Mesothelial cell of epicardium (in vitro differentiated cells): Measurements from ENCODE around the gene PON3. TPM values are rescaled to one million over a fixed set of nuclear protein-coding genes. Genes with fewer than 3 reads are reported as not detected.

Experiments
- DNase-seq, 2 experiments: peaks; one replicate each; pipeline ENCODE4 v3.0.0; 2021; ENCODE audit warnings: low spot score in 2 of 2; ENCODE audit not compliant: unreplicated experiment in 2 of 2
- H3K27ac Mint-ChIP-seq: 2 replicates; pipeline ENCODE4 v1.8.0; 2021; ENCODE audit warnings: mixed read lengths
- H3K27me3 Mint-ChIP-seq: 2 replicates; pipeline ENCODE4 v1.8.0; 2021; ENCODE audit warnings: low read depth, mixed read lengths
- H3K36me3 Mint-ChIP-seq: 2 replicates; pipeline ENCODE4 v1.8.0; 2021; ENCODE audit warnings: mixed read lengths
- H3K4me1 Mint-ChIP-seq: 2 replicates; pipeline ENCODE4 v1.8.0; 2021; ENCODE audit warnings: mixed read lengths
- H3K4me3 Mint-ChIP-seq: 2 replicates; pipeline ENCODE4 v1.8.0; 2021; ENCODE audit warnings: mild to moderate bottlenecking, moderate library complexity, mixed read lengths
- H3K9me3 Mint-ChIP-seq: 2 replicates; pipeline ENCODE4 v1.8.0; 2021; ENCODE audit warnings: mixed read lengths
- total RNA-seq: library from RNA; stranded (reverse); gene quantifications from 3 replicates; pipeline ENCODE4 v1.2.1, GENCODE V29; 2021
- TF ChIP-seq, protein P1 (sequence below): fragments of 200-600 bp; sonication (generic); IDR thresholded peaks from one replicate; pipeline ENCODE4 v1.5.0; 2021; ENCODE audit warnings: antibody characterized with exemption; ENCODE audit not compliant: unreplicated experiment

PON3 gene
- total RNA-seq, 1 donor from 2014 or later = not detected

DNA sequence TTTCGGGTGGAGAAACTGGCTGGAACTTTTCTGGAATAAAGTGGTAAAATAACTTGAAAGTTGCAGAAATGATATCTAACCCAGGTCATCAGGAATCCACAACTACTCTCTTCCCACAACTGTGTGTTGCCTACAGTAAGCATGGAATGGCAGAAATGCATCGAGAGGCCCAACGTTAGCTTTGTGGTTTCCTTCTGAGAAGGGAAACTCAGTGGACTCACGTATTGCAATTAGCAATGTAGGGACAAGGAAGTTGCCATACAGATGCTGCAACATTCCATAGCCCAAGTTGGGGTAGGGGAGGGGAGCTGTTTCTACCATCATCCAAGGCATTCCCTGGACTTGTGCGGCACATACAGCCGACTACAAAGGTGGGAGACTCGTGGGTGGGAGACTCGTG lies 73.8 kb downstream of the PON3 start:
- TF ChIP-seq, protein P1, sequence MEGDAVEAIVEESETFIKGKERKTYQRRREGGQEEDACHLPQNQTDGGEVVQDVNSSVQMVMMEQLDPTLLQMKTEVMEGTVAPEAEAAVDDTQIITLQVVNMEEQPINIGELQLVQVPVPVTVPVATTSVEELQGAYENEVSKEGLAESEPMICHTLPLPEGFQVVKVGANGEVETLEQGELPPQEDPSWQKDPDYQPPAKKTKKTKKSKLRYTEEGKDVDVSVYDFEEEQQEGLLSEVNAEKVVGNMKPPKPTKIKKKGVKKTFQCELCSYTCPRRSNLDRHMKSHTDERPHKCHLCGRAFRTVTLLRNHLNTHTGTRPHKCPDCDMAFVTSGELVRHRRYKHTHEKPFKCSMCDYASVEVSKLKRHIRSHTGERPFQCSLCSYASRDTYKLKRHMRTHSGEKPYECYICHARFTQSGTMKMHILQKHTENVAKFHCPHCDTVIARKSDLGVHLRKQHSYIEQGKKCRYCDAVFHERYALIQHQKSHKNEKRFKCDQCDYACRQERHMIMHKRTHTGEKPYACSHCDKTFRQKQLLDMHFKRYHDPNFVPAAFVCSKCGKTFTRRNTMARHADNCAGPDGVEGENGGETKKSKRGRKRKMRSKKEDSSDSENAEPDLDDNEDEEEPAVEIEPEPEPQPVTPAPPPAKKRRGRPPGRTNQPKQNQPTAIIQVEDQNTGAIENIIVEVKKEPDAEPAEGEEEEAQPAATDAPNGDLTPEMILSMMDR = no peak
- Mint-ChIP-seq H3K27ac (no peak overlapping the region), H3K27me3 (peaks cover 23% of the 10 kb centered on the region), H3K9me3 (peaks cover 9% of the 10 kb centered on the region), H3K36me3 (no peaks in the 10 kb centered on the region), H3K4me3 (no peak overlapping the region), H3K4me1 (no peaks in the 10 kb centered on the region)
- DNase-seq = no peak

- no peaks in the 10 kb centered on the region for H3K36me3 Mint-ChIP-seq
- no peak overlapping the region for H3K27ac Mint-ChIP-seq
- TF ChIP-seq, protein P1 = no peak
- H3K4me3 Mint-ChIP-seq = no peak overlapping the region
- H3K27me3 Mint-ChIP-seq = peaks cover 23% of the 10 kb centered on the region
- no peak for DNase-seq
- H3K4me1 Mint-ChIP-seq = no peaks in the 10 kb centered on the region
- peaks cover 9% of the 10 kb centered on the region for H3K9me3 Mint-ChIP-seq
Measured at GRCh38 chr7:95321720-95322119, 74.5 kb downstream of the PON3 start.

DNA sequence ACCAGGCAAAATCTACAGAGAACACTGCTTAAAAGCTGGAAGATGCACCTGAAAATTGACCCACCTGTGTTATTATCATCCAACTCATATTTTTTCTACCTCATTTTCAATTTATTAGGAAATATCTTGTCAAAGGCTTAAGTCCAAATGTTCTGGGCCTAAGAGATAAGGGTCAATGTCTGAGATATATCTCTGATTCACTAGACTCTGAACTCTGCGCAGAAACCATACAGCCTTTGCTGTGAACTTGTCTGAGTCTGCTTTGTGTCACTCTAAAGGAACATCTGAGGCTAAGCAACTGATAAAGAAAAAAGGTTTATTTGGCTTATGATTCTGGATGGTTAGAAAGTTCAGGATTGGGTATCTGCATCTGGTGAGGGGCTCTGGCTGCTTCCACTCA lies 75.5 kb downstream of the PON3 start:
- H3K9me3 Mint-ChIP-seq = peaks cover 2% of the 10 kb centered on the region
- TF ChIP-seq, protein P1 = no peak
- H3K27ac Mint-ChIP-seq = no peak overlapping the region
- no peak for DNase-seq
- no peaks in the 10 kb centered on the region for H3K36me3 Mint-ChIP-seq
- H3K27me3 Mint-ChIP-seq = peaks cover 17% of the 10 kb centered on the region
- no peaks in the 10 kb centered on the region for H3K4me1 Mint-ChIP-seq
- no peak overlapping the region for H3K4me3 Mint-ChIP-seq

DNA sequence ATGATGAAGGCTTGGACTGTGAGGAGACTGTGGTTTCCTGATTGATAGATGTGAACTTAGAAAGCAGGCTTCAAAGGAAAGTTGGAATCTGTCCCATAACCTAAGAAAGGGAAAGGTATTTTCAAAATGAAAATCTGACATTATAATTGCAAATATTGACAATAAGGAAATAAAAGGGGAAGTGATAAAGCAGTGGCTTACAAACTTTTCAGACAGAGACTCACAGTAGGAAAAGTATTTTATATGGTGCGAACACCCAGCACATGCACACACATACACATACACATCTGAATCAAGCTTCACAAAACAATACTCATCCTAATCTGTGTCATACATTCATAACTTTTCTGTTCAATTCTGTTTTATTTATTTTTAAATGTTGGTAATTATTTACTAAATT lies 76.6 kb downstream of the PON3 start:
- no peaks in the 10 kb centered on the region for H3K9me3 Mint-ChIP-seq
- H3K27me3 Mint-ChIP-seq = peaks cover 6% of the 10 kb centered on the region
- no peak overlapping the region for H3K27ac Mint-ChIP-seq
- no peak for DNase-seq
- no peaks in the 10 kb centered on the region for H3K36me3 Mint-ChIP-seq
- H3K4me3 Mint-ChIP-seq = no peak overlapping the region
- TF ChIP-seq, protein P1 = no peak
- H3K4me1 Mint-ChIP-seq = no peaks in the 10 kb centered on the region

DNA sequence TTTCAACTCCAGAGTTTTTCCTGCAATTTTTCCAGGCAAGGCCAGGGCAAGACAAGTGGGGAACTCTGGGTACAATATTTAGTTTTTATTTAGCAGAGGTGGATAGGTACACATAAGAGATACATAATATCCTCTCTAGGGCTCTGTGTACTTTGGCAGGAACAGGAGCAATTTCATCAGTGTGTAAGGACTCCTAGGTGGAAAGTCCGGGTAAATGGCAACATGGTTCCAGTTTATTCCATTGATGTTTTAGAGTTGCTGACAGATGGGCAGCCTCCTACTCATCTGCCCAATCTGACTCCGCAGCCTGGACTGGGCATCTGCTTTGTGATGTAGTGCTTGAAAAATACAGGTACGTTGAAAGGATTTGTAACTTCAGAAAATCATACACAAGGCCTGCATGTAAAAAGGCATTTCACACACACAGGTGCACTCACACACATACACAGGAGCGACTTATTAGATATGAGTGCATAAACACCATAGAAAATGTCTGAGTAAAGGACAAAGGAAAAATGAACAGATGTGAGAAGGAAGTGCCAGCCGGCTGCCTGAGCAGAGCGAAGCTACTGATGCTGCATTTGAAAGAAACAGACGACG lies 77.6 kb downstream of the PON3 start:
- H3K4me1 Mint-ChIP-seq = no peaks in the 10 kb centered on the region
- no peak overlapping the region for H3K27ac Mint-ChIP-seq
- TF ChIP-seq, protein P1 = no peak
- H3K9me3 Mint-ChIP-seq = no peaks in the 10 kb centered on the region
- H3K27me3 Mint-ChIP-seq = no peaks in the 10 kb centered on the region
- DNase-seq = no peak
- H3K36me3 Mint-ChIP-seq = no peaks in the 10 kb centered on the region
- no peak overlapping the region for H3K4me3 Mint-ChIP-seq

DNA sequence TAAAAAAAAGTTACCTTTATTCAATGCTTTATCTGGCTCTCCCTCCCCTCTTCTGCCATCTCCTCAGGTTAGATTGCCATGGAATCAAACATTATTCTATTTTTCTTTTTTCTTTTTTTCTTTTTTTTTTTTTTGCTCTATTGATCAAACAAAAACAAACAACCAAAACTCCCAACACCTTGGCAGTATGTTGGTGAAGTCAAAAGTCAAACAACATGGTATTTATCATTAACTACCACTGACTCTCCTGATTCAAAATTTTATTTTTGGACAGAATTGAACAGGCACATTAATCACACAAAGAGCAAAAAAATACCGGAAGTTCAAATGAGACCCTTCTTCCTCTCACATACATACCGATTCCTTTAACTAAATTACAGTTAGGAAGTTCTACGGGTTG lies 78.2 kb downstream of the PON3 start:
- Mint-ChIP-seq H3K4me3 (no peak overlapping the region), H3K9me3 (no peaks in the 10 kb centered on the region), H3K4me1 (no peaks in the 10 kb centered on the region), H3K27me3 (no peaks in the 10 kb centered on the region), H3K27ac (no peak overlapping the region), H3K36me3 (no peaks in the 10 kb centered on the region)
- DNase-seq = no peak
- TF ChIP-seq, protein P1 = no peak
